Activated T-helper 2 cell treated with anti-CD3 and anti-CD28 coated beads, Interferon-gamma antibody, Interleukin-2, Interleukin-4, amounts not matched to agents 10 μg/mL and 5 μg/mL and 100 μg/mL, durations not matched to agents 14 hours and 24 hours and 36 hours (primary cell): ENCODE measurements around the gene CDH13. TPM values are rescaled to one million over a fixed set of nuclear protein-coding genes. Genes with fewer than 3 reads are reported as not detected.

Experiments
- DNase-seq: peaks from one replicate; pipeline ENCODE4 v3.0.0; 2021; ENCODE audit warnings: low spot score
- H3K27ac Mint-ChIP-seq: one replicate; pipeline ENCODE4 v1.8.0; 2021; ENCODE audit warnings: mixed read lengths
- H3K27me3 Mint-ChIP-seq: one replicate; pipeline ENCODE4 v1.8.0; 2021; ENCODE audit warnings: low read depth, mixed read lengths
- H3K36me3 Mint-ChIP-seq: one replicate; pipeline ENCODE4 v1.8.0; 2021; ENCODE audit warnings: low read depth, mixed read lengths
- H3K4me1 Mint-ChIP-seq: one replicate; pipeline ENCODE4 v1.8.0; 2021; ENCODE audit warnings: low read depth, mixed read lengths
- H3K4me3 Mint-ChIP-seq: one replicate; pipeline ENCODE4 v1.8.0; 2021; ENCODE audit warnings: low read depth, mild to moderate bottlenecking, moderate library complexity, mixed read lengths
- H3K9me3 Mint-ChIP-seq: one replicate; pipeline ENCODE4 v1.8.0; 2021; ENCODE audit warnings: mixed read lengths
- intact Hi-C: fragments of 100-400 bp; cut with micrococcal nuclease; formaldehyde crosslinking; loops from one replicate; pipeline ENCODE4 v1.15.1; 2023
- total RNA-seq: library from RNA; stranded (reverse); gene quantifications from 2 replicates; pipeline ENCODE4 v1.2.3, GENCODE V29; 2022

The CDH13 gene
- total RNA-seq, 1 donor from 2014 or later = not detected

DNA sequence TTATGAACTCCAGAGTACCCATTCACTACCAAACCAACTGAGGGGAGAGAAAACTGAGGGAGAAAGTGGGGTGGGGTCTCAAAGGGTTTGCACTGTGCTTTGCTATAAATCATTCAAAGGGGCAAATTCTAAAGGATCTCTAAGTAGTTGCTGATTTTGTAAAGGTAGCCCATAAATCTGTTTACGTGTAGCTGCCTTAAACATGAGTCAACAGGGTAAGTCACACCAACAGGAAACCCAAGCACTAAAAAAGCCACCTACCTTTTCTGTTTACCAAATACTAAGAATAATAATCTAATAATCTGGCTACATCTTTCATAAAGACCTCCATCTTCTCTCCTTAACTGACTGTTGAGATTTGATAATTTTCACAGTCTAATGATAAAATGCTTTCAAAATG lies 1172.6 kb downstream of the CDH13 start:
- Mint-ChIP-seq H3K4me1 (no peaks in the 10 kb centered on the region), H3K4me3 (no peak overlapping the region)
- intact Hi-C loops = no loop called here

GRCh38 chr16:83802135-83802534 lies 1175.4 kb downstream of the CDH13 start:
- Mint-ChIP-seq H3K4me1 (peaks cover 6% of the 10 kb centered on the region), H3K9me3 (no peaks in the 10 kb centered on the region), H3K27ac (no peak overlapping the region), H3K4me3 (no peak overlapping the region), H3K36me3 (no peaks in the 10 kb centered on the region), H3K27me3 (peaks cover 13% of the 10 kb centered on the region)
- no peak for DNase-seq
- intact Hi-C loops = no loop called here

More for the DNA sequence above, 1172.6 kb downstream of the CDH13 start:
- Mint-ChIP-seq H3K27ac (no peak overlapping the region), H3K27me3 (peaks cover 14% of the 10 kb centered on the region), H3K9me3 (no peaks in the 10 kb centered on the region), H3K36me3 (no peaks in the 10 kb centered on the region)
- DNase-seq = no peak

DNA sequence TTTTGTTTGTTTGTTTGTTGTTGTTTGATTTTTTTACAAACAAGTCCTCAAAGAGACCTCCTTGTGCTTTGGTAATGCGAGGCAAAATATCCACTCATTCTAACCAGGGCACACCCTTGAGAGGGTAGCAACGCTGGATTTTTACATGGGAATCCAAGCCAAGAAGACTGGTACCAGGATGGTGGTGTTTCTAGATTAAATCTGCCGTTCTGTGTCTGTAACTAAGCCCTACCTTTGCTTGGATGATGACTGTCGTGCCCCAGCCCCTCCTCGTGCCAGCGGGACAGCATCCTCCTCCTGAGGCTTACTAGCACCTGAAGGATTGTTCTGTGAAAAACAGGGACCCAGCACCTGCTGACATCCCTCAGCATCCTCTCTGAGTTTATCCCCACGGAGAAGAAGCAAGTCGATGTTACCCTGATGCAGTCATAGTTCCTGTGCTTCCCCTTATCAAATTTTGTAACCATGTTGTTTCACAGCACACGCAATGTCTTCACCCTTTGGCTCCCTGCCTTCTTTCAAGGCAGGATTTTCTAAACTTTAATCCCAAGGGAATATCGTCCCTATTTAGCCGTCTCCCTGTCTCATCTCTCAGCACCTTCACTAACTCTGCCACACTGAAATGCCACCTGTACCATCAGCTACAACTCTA lies 1175.9 kb downstream of the CDH13 start:
- Mint-ChIP-seq H3K27ac (no peak overlapping the region), H3K27me3 (peaks cover 13% of the 10 kb centered on the region), H3K4me3 (no peak overlapping the region), H3K9me3 (no peaks in the 10 kb centered on the region), H3K4me1 (peaks cover 7% of the 10 kb centered on the region), H3K36me3 (no peaks in the 10 kb centered on the region)
- DNase-seq = no peak
- intact Hi-C loops = no loop called here

DNA sequence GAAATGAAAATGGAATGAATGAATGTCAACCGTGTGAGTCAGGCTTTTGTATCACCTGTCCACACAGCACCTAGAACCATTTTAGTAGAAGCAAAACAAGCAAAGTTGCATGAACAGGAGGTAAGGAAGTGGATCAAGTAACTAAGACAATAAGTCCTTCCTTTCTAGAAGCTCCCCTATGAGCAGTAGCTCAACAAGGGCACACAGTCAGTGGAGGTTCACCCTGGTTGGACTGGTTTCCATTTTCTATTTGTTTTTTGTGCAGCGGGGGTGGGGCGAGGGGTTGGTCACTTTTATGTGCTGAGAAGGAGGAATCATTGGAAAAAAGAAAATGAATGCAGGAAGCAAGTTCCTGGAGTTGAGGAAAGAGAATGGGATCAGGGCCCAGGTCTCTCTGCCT lies 1177.0 kb downstream of the CDH13 start:
- H3K4me1 Mint-ChIP-seq = peaks cover 13% of the 10 kb centered on the region
- H3K9me3 Mint-ChIP-seq = no peaks in the 10 kb centered on the region
- no peak for DNase-seq
- no peak overlapping the region for H3K4me3 Mint-ChIP-seq
- H3K27me3 Mint-ChIP-seq = peaks cover 9% of the 10 kb centered on the region
- intact Hi-C loops = no loop called here
- H3K36me3 Mint-ChIP-seq = peaks cover 7% of the 10 kb centered on the region
- no peak overlapping the region for H3K27ac Mint-ChIP-seq

- intact Hi-C loops = no loop called here
- H3K4me1 Mint-ChIP-seq = peaks cover 17% of the 10 kb centered on the region
- H3K27ac Mint-ChIP-seq = no peak overlapping the region
Observed at GRCh38 chr16:83804366-83804765, 1177.6 kb downstream of the CDH13 start.

DNA sequence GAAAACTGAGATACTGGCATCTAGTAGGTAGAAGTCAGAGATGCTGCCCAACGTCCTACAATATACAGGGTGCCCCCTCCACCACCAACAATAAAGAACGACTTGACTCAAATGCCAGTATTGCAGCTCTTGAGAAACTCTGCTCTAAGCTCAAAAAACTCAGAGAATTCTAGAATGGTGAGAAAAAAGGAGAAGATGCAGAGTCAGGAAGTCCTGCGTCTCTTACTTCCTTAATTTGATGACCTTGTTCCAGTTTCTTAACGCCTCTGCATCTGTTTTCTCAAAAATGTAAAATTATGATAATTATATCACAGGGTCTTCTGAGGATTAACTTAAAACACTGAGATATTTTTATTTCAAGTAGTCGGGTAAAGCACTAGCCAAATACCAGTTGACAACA lies 1179.3 kb downstream of the CDH13 start:
- H3K27ac Mint-ChIP-seq = no peak overlapping the region
- no peak for DNase-seq
- H3K9me3 Mint-ChIP-seq = no peaks in the 10 kb centered on the region
- no peak overlapping the region for H3K4me3 Mint-ChIP-seq
- H3K36me3 Mint-ChIP-seq = peaks cover 19% of the 10 kb centered on the region
- H3K27me3 Mint-ChIP-seq = peaks cover 9% of the 10 kb centered on the region
- intact Hi-C loops = loop anchor here (5.0 kb wide), 1 partner anchor 796 kb away; no protein-coding TSS in a partner anchor
- peaks cover 23% of the 10 kb centered on the region for H3K4me1 Mint-ChIP-seq

More at GRCh38 chr16:83804366-83804765, 1177.6 kb downstream of the CDH13 start:
- Mint-ChIP-seq H3K36me3 (peaks cover 12% of the 10 kb centered on the region), H3K27me3 (peaks cover 9% of the 10 kb centered on the region), H3K4me3 (no peak overlapping the region), H3K9me3 (no peaks in the 10 kb centered on the region)
- DNase-seq = no peak

GRCh38 chr16:83806731-83807130 lies 1180.0 kb downstream of the CDH13 start:
- peaks cover 6% of the 10 kb centered on the region for H3K27me3 Mint-ChIP-seq
- no peak for DNase-seq
- no peaks in the 10 kb centered on the region for H3K9me3 Mint-ChIP-seq
- H3K36me3 Mint-ChIP-seq = peaks cover 26% of the 10 kb centered on the region
- H3K27ac Mint-ChIP-seq = no peak overlapping the region
- intact Hi-C loops = loop anchor here (1.0 to 5.0 kb wide), 2 partner anchors 93 to 796 kb away; partner anchors contain the start of gene MLYCD
- peaks cover 26% of the 10 kb centered on the region for H3K4me1 Mint-ChIP-seq
- peak overlapping the region; percentile 17 for H3K4me3 Mint-ChIP-seq

- intact Hi-C loops = loop anchor here (1.0 to 5.0 kb wide), 2 partner anchors 92 to 795 kb away; partner anchors contain the start of gene MLYCD
Observed at GRCh38 chr16:83807327-83807709, 1180.5 kb downstream of the CDH13 start.

DNA sequence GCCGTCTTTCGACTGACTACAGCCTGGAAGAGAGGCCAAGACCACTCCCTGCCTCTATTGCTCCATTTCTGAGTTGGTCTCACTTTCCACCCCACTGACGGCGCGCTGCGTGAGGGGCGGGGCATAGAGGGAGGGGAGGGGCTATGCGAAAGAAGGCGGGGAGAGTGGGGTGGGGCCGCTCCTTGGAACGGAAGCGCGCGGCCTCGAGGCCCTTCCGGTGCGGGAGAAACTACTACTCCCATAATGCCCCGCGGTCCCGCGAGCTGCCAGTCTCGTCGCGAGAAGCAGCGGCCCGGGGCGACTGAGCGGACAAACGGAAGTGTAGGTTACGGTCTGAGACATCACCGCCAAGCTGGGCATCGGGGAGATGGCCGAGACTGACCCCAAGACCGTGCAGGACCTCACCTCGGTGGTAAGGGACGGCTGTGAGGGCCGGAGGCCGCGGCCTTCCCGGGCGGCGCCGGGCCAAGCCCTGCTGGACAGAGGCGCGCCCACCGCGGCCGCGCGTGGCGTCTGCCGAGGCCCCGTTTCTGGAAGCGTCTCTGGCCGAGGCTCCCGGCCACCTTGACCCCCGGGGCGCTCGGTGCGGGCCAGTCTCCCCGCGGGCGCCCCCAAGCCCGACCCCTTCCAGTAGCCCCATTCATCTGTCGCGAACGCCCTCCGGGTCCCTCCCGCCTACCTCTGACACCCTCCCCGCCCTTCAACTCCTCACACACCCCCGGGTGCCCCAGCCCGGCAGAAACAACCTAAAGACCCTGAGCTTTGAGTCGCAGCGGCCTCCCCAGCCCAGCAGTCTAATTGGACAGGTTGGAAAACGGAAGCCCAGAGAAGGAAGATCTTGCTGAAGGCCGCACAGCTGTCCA lies 1181.2 kb downstream of the CDH13 start, which contains the start of gene HSBP1:
HSBP1 (plus strand) TSS at position 269 of the 863 bp plus-strand sequence; CDS start at position 368, 99 bp downstream.
- Mint-ChIP-seq H3K4me3 (peak within 1 kb of the TSS; percentile 99), H3K4me1 (peaks cover 26% of the 10 kb centered on the region), H3K36me3 (peaks cover 36% of the 10 kb centered on the region), H3K9me3 (no peaks in the 10 kb centered on the region), H3K27me3 (peaks cover 6% of the 10 kb centered on the region), H3K27ac (peak within 1 kb of the TSS; percentile 94)
- peak; percentile 91 for DNase-seq
- intact Hi-C loops = loop anchor here (1.0 to 5.0 kb wide), 2 partner anchors 91 to 794 kb away; partner anchors contain the start of gene MLYCD

More at GRCh38 chr16:83807327-83807709, 1180.5 kb downstream of the CDH13 start:
- DNase-seq = no peak
- Mint-ChIP-seq H3K4me3 (peak overlapping the region; percentile 17), H3K27ac (no peak overlapping the region), H3K36me3 (peaks cover 30% of the 10 kb centered on the region), H3K4me1 (peaks cover 26% of the 10 kb centered on the region), H3K27me3 (peaks cover 6% of the 10 kb centered on the region), H3K9me3 (no peaks in the 10 kb centered on the region)

- Mint-ChIP-seq H3K27ac (peak overlapping the region; percentile 94), H3K36me3 (peaks cover 40% of the 10 kb centered on the region), H3K4me1 (peaks cover 26% of the 10 kb centered on the region), H3K27me3 (peaks cover 5% of the 10 kb centered on the region), H3K9me3 (no peaks in the 10 kb centered on the region), H3K4me3 (peak overlapping the region; percentile 99)
- no peak for DNase-seq
- intact Hi-C loops = loop anchor here (5.0 kb wide), 1 partner anchor 794 kb away; no protein-coding TSS in a partner anchor
Observed at GRCh38 chr16:83808573-83809014, 1181.8 kb downstream of the CDH13 start.

DNA sequence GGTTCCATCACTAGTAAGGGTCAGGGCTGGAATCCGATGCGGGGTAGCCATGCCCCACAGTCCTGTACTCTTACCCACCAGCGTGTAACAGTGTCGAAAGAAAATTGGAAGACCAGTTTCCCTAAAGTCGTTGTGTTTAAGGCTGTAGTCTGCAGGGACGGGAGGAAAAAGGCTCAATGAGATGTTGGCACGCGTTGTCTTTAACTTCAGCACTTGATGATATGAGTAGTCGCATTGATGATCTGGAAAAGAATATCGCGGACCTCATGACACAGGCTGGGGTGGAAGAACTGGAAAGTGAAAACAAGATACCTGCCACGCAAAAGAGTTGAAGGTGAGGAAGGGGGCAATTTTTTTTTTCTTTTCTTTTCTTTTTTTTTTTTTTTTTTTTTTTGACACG lies 1182.3 kb downstream of the CDH13 start:
- Mint-ChIP-seq H3K4me1 (peaks cover 26% of the 10 kb centered on the region), H3K27me3 (peaks cover 2% of the 10 kb centered on the region), H3K36me3 (peaks cover 40% of the 10 kb centered on the region), H3K27ac (peak overlapping the region; percentile 94), H3K9me3 (no peaks in the 10 kb centered on the region), H3K4me3 (peak overlapping the region; percentile 99)
- intact Hi-C loops = loop anchor here (5.0 kb wide), 1 partner anchor 793 kb away; no protein-coding TSS in a partner anchor
- no peak for DNase-seq

DNA sequence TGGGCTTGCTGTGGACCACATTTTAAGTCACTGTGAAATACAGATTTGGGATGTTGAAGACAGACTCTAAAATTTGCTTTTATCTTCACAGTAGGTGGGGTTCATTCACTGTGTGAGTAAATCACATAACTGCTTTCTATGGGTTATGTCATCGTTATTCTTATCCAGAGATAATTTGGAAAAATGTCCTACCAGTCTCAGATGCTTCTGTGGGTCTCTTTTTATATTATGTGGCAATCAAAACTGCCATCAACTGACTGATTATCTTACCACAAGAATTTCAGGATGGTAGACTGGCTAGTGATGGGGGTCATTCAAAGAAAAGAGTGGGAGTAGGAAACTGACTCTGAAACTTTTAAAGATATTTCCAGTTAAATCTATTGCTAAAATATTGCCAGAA lies 1184.1 kb downstream of the CDH13 start:
- Mint-ChIP-seq H3K27me3 (no peaks in the 10 kb centered on the region), H3K9me3 (no peaks in the 10 kb centered on the region), H3K4me1 (peaks cover 26% of the 10 kb centered on the region), H3K27ac (no peak overlapping the region), H3K4me3 (peak overlapping the region; percentile 30), H3K36me3 (peaks cover 40% of the 10 kb centered on the region)
- DNase-seq = no peak
- intact Hi-C loops = no loop called here
